GM10847 (cell line): Measurements from ENCODE around the gene A4GNT.

Source experiments
- POLR2A ChIP-seq: IDR thresholded peaks from 2 replicates; pipeline ENCODE4 v1.6.1; 2011; ENCODE audit not compliant: insufficient read length; ENCODE audit errors: extremely low read depth

The A4GNT gene

GRCh38 chr3:138093721-138094120 is 38.5 kb downstream of the A4GNT start:
- TF ChIP-seq POLR2A = no peak

DNA sequence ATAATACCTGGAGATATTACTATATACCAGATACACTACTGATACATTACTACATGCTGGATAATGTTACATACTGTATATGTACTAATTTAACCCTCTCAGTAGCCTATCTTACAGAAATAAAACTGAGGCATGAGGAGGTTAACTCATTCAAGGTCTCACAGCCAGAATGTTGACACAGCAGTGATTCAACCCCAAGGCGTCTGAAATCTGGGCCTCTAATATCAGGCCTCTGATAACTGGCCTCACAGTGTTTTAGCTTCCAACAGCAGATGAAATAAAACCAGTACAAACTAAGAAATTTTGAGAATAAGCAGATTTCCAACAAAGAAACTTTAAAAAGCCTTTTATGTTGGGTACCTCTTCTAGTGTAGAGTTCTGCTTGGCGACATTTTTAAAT is 40.2 kb downstream of the A4GNT start:
- TF ChIP-seq POLR2A = no peak

DNA sequence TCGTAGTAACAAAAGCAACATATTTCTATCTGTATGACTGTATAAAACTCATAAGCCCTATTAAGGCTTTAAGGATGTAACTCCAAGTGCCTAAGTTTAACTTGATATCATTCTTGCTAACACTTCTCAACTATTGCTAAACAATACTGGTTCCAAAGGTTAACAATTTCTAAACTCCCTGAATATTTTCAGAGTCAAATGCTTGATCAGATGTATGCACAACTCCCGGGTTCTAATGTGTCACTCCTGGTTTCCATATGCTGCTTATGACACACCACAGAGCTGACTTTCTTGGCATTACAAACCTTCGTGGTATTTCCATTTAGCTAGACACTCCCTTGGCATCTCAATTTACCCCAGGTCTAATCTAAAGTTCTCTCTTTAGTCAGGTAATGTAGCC is 43.1 kb downstream of the A4GNT start:
- no peak for TF ChIP-seq POLR2A

DNA sequence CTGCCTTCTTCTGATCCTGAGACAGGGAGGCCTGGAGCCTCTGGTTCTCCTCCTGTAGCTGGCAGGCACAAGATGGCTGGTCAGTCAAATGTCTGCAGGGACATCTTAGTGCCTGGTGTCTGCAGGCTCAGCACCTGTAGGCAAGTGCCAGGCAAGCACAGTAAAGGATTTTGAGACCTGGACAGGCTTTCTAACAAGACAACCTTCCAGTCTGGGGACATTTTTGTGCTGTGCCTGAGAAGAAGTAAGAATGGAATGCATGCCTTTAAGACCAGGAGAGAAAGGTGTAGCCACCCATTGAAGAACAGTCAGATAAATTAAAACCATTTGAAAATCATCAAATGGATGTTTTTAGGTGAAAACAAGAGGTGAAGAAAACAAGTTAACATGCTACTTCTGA is 48.0 kb downstream of the A4GNT start:
- TF ChIP-seq POLR2A = no peak

GRCh38 chr3:138082992-138083386 is 49.2 kb downstream of the A4GNT start:
- TF ChIP-seq POLR2A = no peak

- no peak for TF ChIP-seq POLR2A
Measured at GRCh38 chr3:138082085-138082991, 49.9 kb downstream of the A4GNT start.

DNA sequence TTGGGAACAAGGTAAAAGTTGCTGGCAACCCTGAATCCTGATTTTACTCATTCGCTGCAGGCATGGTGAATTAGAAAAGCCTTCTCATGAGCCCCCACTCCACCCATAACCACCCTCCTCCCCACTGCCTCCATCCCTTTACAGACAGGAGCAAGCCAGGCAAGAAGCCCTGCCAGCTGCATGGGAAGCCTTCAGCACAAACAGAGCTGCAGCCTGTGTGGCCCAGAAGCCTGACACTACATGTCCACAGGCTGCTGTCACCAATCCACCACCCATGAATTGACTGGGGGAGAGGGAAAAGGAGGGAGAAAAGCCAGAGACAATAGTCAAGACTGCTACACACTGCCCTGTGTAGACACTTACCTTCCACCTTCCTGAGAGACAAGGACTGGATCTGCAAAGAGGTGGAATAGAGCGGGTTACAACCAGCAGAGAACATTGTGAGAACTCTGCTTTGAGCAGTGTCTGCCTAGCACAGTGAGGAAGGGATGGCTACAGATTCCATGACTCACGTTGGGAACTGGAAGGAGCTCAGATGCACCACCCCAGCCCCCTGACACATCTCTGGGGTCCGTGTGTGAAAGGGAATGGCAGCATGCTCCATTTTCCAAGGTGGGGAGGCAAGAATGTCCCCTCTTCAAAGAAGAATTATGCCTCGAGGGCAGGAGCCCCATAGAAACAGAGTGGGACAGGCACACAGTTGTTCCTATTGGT is 50.7 kb downstream of the A4GNT start:
- TF ChIP-seq POLR2A = no peak

- no peak for TF ChIP-seq POLR2A
Measured at GRCh38 chr3:138079901-138080300, 52.3 kb downstream of the A4GNT start.

DNA sequence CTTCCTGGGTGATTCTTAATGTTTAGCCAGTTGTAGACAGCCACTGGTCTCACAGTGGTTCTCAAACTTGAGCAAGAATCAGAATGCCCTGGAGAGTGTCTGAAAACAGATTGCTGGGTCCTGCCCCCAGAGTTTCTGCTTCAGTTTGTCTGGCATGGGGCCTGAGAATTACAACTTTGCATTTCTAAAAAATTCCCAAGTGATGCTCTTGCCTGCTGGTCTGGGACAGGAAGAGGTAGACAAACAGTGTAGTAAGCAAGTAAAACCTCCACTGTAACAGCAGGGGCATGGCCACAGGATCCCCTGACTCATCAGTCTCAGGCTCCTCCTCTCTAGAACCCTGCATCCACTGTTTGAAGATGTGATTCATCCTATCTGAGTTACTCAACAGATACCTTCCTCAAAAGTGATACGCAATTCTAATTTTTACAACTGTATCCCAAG is 53.3 kb downstream of the A4GNT start:
- no peak for TF ChIP-seq POLR2A

- TF ChIP-seq POLR2A = no peak
Measured at GRCh38 chr3:138078096-138078495, 54.1 kb downstream of the A4GNT start.
